HCT116 (cell line): ENCODE measurements around the gene CUBN.

Experiments used
- CTCF ChIP-seq, 3 experiments: fragments of 200-600 bp in 1 of 3; sonication (generic) in 1 of 3; IDR thresholded peaks in 2 of 3; conservative IDR thresholded peaks in 1 of 3; 2 replicates each; pipeline ENCODE4 v1.5.1; 2012 to 2017; ENCODE audit warnings: low read depth in 2 of 3, low read length in 2 of 3, antibody characterized with exemption in 1 of 3, borderline replicate concordance in 1 of 3, control low read depth in 1 of 3, mild to moderate bottlenecking in 1 of 3, mixed read lengths in 1 of 3, mixed run types in 1 of 3, moderate library complexity in 1 of 3; ENCODE audit not compliant: insufficient read depth in 1 of 3
- ELF1 ChIP-seq: IDR thresholded peaks from 2 replicates; pipeline ENCODE4 v1.6.1; 2012; ENCODE audit warnings: low read depth, borderline replicate concordance
- EZH2 ChIP-seq: fragments of 200-600 bp; sonication (generic); IDR thresholded peaks from 2 replicates; pipeline ENCODE4 v1.6.1; 2017; ENCODE audit warnings: antibody characterized with exemption, mixed run types
- POLR2A ChIP-seq: IDR thresholded peaks from 2 replicates; pipeline ENCODE4 v1.7.0; 2011; ENCODE audit warnings: borderline replicate concordance; ENCODE audit not compliant: insufficient read depth, insufficient read length; ENCODE audit errors: extremely low read depth
- POLR2AphosphoS5 ChIP-seq: IDR thresholded peaks from 2 replicates; pipeline ENCODE4 v1.6.1; 2011; ENCODE audit warnings: mild to moderate bottlenecking, low read depth, low read length, moderate library complexity
- REST ChIP-seq: IDR thresholded peaks from 2 replicates; pipeline ENCODE4 v1.6.1; 2012; ENCODE audit warnings: low read depth
- SIN3A ChIP-seq: IDR thresholded peaks from 2 replicates; pipeline ENCODE4 v1.6.1; 2012; ENCODE audit warnings: low read depth
- SP1 ChIP-seq: IDR thresholded peaks from 2 replicates; pipeline ENCODE4 v1.6.1; 2012; ENCODE audit warnings: low read depth
- ZNF274 ChIP-seq: fragments of 200-500 bp; sonication (Bioruptor generic); IDR thresholded peaks from 2 replicates; pipeline ENCODE4 v1.6.1; 2014; ENCODE audit warnings: mild to moderate bottlenecking, low read depth, low read length, inconsistent platforms

- TF ChIP-seq CTCF (IDR thresholded peaks at IDR 0.05 in 2 of 3, conservative IDR thresholded peaks at IDR 0.05 in 1 of 3; ENCODE audit: borderline replicate concordance in 1 of 3, insufficient read depth in 1 of 3, low read depth in 2 of 3, low read length in 2 of 3) (no peak), ELF1 (no peak), POLR2A (no peak), EZH2 (no peak), REST (no peak), POLR2AphosphoS5 (no peak), SIN3A (no peak), ZNF274 (no peak), SP1 (no peak)
Measured at GRCh38 chr10:16863766-16864165, 265.8 kb downstream of the CUBN start.
